A204.1 (cell line): ENCODE data around the gene DIP2C.
"Not testable (repeated sequence)": the region's sequence is repeated elsewhere in the genome, so short reads cannot be mapped to it uniquely, and the experiment has no call there.

Experiments
- FAIRE-seq: peaks from 2 replicates; lab custom pipeline; 2012; peaks lifted over from hg19 to GRCh38; lab: Jason Lieb, UNC

DIP2C gene

GRCh38 chr10:317271-317769, 372.1 kb downstream of the DIP2C start:
- no peak for FAIRE-seq

GRCh38 chr10:316390-316789, 373.1 kb downstream of the DIP2C start:
- FAIRE-seq = no peak

GRCh38 chr10:314871-315270, 374.6 kb downstream of the DIP2C start:
- FAIRE-seq = no peak

- no peak for FAIRE-seq
These were observed 375.1 kb downstream of the DIP2C start for GRCh38 chr10:314381-314780.

GRCh38 chr10:311901-312665, 377.4 kb downstream of the DIP2C start:
- FAIRE-seq = no peak

- FAIRE-seq = no peak
These were observed 378.4 kb downstream of the DIP2C start for GRCh38 chr10:310976-311639.

- FAIRE-seq = no peak
These were observed 379.1 kb downstream of the DIP2C start for GRCh38 chr10:310371-310770.

GRCh38 chr10:308572-309085, 380.8 kb downstream of the DIP2C start:
- no peak for FAIRE-seq

- FAIRE-seq = no peak
These were observed 381.4 kb downstream of the DIP2C start for GRCh38 chr10:308101-308500.

- no peak for FAIRE-seq
These were observed 381.8 kb downstream of the DIP2C start for GRCh38 chr10:307659-308058.

- FAIRE-seq = no peak
These were observed 382.7 kb downstream of the DIP2C start for GRCh38 chr10:306675-307185.

- FAIRE-seq = no peak
These were observed 383.3 kb downstream of the DIP2C start for GRCh38 chr10:306007-306674.

GRCh38 chr10:305034-305433, 384.4 kb downstream of the DIP2C start:
- FAIRE-seq = no peak

- FAIRE-seq = no peak
These were observed 387.9 kb downstream of the DIP2C start for GRCh38 chr10:301536-301935.

- not testable (repeated sequence) for FAIRE-seq
These were observed 388.9 kb downstream of the DIP2C start for GRCh38 chr10:300580-300979.

GRCh38 chr10:299969-300368, 389.5 kb downstream of the DIP2C start:
- FAIRE-seq = no peak

- no peak for FAIRE-seq
These were observed 390.0 kb downstream of the DIP2C start for GRCh38 chr10:299512-299911.

- FAIRE-seq = no peak
These were observed 391.4 kb downstream of the DIP2C start for GRCh38 chr10:298033-298432.

GRCh38 chr10:297567-297966, 391.9 kb downstream of the DIP2C start:
- no peak for FAIRE-seq

- FAIRE-seq = no peak
These were observed 395.8 kb downstream of the DIP2C start for GRCh38 chr10:293636-294035.

GRCh38 chr10:290026-290725, 399.3 kb downstream of the DIP2C start:
- FAIRE-seq = no peak

GRCh38 chr10:289581-289980, 399.9 kb downstream of the DIP2C start:
- no peak for FAIRE-seq
